Vagina (tissue), 2 donors: Measurements from ENCODE around the gene HORMAD2. TPM values are rescaled to one million over a fixed set of nuclear protein-coding genes. Genes with fewer than 3 reads are reported as not detected.

Source experiments
- DNase-seq, 2 donors: peaks; one replicate each; pipeline ENCODE4 v3.0.0-alpha.2; 2017; ENCODE audit errors: extremely low spot score in 2 of 2
- H3K27ac ChIP-seq: fragments of 200-600 bp; sonication (generic); one replicate; pipeline ENCODE4 v1.5.1; 2019
- H3K27me3 ChIP-seq: fragments of 200-600 bp; sonication (generic); one replicate; pipeline ENCODE4 v1.5.1; 2019
- H3K36me3 ChIP-seq, 2 donors: fragments of 200-600 bp; sonication (generic); one replicate each; pipeline ENCODE4 v1.5.1; 2017 to 2019
- H3K4me1 ChIP-seq: fragments of 200-600 bp; sonication (generic); one replicate; pipeline ENCODE4 v1.5.1; 2019
- H3K4me3 ChIP-seq, 2 donors: fragments of 200-600 bp; sonication (generic); 1 replicate in 1 of 2; 2 replicates in 1 of 2; pipeline ENCODE4 v1.5.1; 2016 to 2019
- H3K9me3 ChIP-seq: fragments of 200-600 bp; sonication (generic); one replicate; pipeline ENCODE4 v1.5.1; 2019
- CTCF ChIP-seq, 3 experiments: fragments of 450-650 bp in 2 of 3; fragments of 200-600 bp in 1 of 3; sonication (generic) in 1 of 3; IDR thresholded peaks; one replicate each; pipeline ENCODE4 v1.5.1; 2017 to 2019; ENCODE audit warnings: antibody characterized with exemption in 3 of 3, mild to moderate bottlenecking in 2 of 3, moderate library complexity in 2 of 3
- POLR2A ChIP-seq, 2 donors: fragments of 450-650 bp; IDR thresholded peaks; one replicate each; pipeline ENCODE4 v1.6.1; 2017; ENCODE audit warnings: antibody characterized with exemption in 2 of 2, mild to moderate bottlenecking in 2 of 2, moderate library complexity in 2 of 2
- POLR2AphosphoS5 ChIP-seq, 2 donors: sonication (generic); formaldehyde crosslinking; IDR thresholded peaks; one replicate each; pipeline ENCODE4 v1.9.0; 2017; ENCODE audit warnings: antibody characterized with exemption in 2 of 2, mild to moderate bottlenecking in 2 of 2, low read depth in 1 of 2; ENCODE audit not compliant: insufficient read depth in 1 of 2
- intact Hi-C: fragments of 100-400 bp; cut with DNase I; formaldehyde crosslinking; loops from one replicate; pipeline ENCODE4 v1.15.1; 2023
- total RNA-seq: library from RNA; depleted of rRNA; stranded (reverse); fragments of >200 nt; gene quantifications from one replicate; pipeline ENCODE4 v1.2.3, GENCODE V29; 2016

The HORMAD2 gene
- total RNA-seq, 1 donor from 2014 or later = not detected

DNA sequence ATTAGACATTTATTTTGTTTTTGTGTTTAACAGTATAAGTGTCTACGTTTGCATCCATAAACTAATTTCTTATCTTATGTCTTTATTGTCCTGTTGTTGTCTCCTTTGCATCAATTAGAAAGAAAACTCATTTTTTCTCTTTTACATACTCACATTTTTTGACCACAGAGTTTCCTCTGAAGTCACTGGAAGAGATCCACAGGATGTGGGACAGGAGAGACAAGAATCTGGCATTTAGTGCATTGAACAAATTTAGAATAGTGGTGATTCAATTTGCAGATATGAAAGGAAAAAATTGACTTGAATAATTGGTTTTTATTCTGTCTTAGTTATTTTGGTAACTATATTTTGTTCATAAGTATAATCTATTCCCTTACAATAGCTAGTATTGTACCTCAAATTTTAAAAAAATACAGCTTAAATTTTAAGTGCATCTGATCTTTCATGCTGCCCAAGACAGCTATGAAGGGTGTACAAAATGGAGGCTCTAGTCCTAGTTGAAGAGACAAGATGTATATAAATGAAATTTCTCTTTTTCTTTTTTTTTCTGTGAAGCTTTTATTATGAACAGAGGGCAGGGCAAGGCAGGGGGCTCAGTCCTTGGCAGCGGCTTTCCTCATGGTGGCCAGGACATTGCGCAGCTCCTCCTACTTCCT, 24.4 kb downstream of the HORMAD2 start:
- intact Hi-C loops = loop anchor here (10.0 kb wide), 1 partner anchor 270 kb away; no protein-coding TSS in a partner anchor
- H3K4me1 ChIP-seq = no peaks in the 10 kb centered on the region
- TF ChIP-seq POLR2A (IDR thresholded peaks at IDR 0.05) = no peak
- no peak for TF ChIP-seq CTCF (IDR thresholded peaks at IDR 0.05)
- TF ChIP-seq POLR2AphosphoS5 (IDR thresholded peaks at IDR 0.05; ENCODE audit: insufficient read depth in 1 of 2, low read depth in 1 of 2) = no peak
- no peak for DNase-seq
- no peaks in the 10 kb centered on the region for H3K9me3 ChIP-seq
- no peak overlapping the region for H3K27ac ChIP-seq
- H3K36me3 ChIP-seq = no peaks in the 10 kb centered on the region
- H3K4me3 ChIP-seq = no peak overlapping the region
- no peaks in the 10 kb centered on the region for H3K27me3 ChIP-seq

GRCh38 chr22:30105483-30105882, 25.2 kb downstream of the HORMAD2 start:
- TF ChIP-seq POLR2AphosphoS5 (IDR thresholded peaks at IDR 0.05; ENCODE audit: insufficient read depth in 1 of 2, low read depth in 1 of 2) (no peak), POLR2A (IDR thresholded peaks at IDR 0.05) (no peak), CTCF (IDR thresholded peaks at IDR 0.05) (no peak)
- no peaks in the 10 kb centered on the region for H3K36me3 ChIP-seq
- no peaks in the 10 kb centered on the region for H3K27me3 ChIP-seq
- no peaks in the 10 kb centered on the region for H3K9me3 ChIP-seq
- intact Hi-C loops = loop anchor here (10.0 kb wide), 1 partner anchor 269 kb away; no protein-coding TSS in a partner anchor
- H3K4me3 ChIP-seq = no peak overlapping the region
- no peaks in the 10 kb centered on the region for H3K4me1 ChIP-seq
- no peak overlapping the region for H3K27ac ChIP-seq
- DNase-seq = no peak

GRCh38 chr22:30113494-30113893, 33.2 kb downstream of the HORMAD2 start:
- Histone ChIP-seq H3K27ac (no peak overlapping the region), H3K9me3 (no peaks in the 10 kb centered on the region), H3K27me3 (no peaks in the 10 kb centered on the region), H3K4me1 (no peaks in the 10 kb centered on the region), H3K36me3 (no peaks in the 10 kb centered on the region), H3K4me3 (no peak overlapping the region)
- no peak for DNase-seq
- intact Hi-C loops = loop anchor here (5.0 kb wide), 1 partner anchor 149 kb away; no protein-coding TSS in a partner anchor
- no peak for TF ChIP-seq POLR2A (IDR thresholded peaks at IDR 0.05)
- TF ChIP-seq CTCF (IDR thresholded peaks at IDR 0.05) = no peak
- TF ChIP-seq POLR2AphosphoS5 (IDR thresholded peaks at IDR 0.05; ENCODE audit: insufficient read depth in 1 of 2, low read depth in 1 of 2) = no peak

- H3K9me3 ChIP-seq = no peaks in the 10 kb centered on the region
- intact Hi-C loops = loop anchor here (5.0 kb wide), 1 partner anchor 148 kb away; no protein-coding TSS in a partner anchor
- no peak overlapping the region for H3K4me3 ChIP-seq
- H3K4me1 ChIP-seq = no peaks in the 10 kb centered on the region
- no peaks in the 10 kb centered on the region for H3K36me3 ChIP-seq
- no peak for TF ChIP-seq CTCF (IDR thresholded peaks at IDR 0.05)
- no peak for TF ChIP-seq POLR2AphosphoS5 (IDR thresholded peaks at IDR 0.05; ENCODE audit: insufficient read depth in 1 of 2, low read depth in 1 of 2)
- no peak overlapping the region for H3K27ac ChIP-seq
- no peaks in the 10 kb centered on the region for H3K27me3 ChIP-seq
- DNase-seq = no peak
Measured at GRCh38 chr22:30114361-30114760, 34.1 kb downstream of the HORMAD2 start.

DNA sequence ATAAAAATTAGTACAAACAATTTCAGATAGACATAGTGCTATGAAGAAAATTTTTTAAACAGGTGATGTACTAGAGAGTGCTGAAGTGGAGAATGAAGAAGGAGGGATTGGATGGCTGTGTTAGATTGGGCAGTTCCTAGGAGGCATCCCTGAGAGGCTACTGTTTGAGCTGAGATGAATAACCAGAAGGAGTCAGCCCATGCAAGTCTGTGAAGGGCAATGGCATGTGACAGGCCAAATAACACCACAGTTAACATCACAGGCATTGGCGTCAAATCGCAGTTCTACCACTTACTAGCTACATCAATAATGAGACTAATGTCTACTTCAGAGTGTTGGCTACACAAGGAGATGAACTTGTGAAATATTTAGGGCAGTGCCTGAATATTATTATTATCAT, 35.4 kb downstream of the HORMAD2 start:
- intact Hi-C loops = no loop called here
- H3K9me3 ChIP-seq = no peaks in the 10 kb centered on the region
- H3K4me3 ChIP-seq = no peak overlapping the region
- H3K4me1 ChIP-seq = no peaks in the 10 kb centered on the region
- no peaks in the 10 kb centered on the region for H3K36me3 ChIP-seq
- no peak for DNase-seq
- H3K27me3 ChIP-seq = no peaks in the 10 kb centered on the region
- TF ChIP-seq POLR2AphosphoS5 (IDR thresholded peaks at IDR 0.05; ENCODE audit: insufficient read depth in 1 of 2, low read depth in 1 of 2) (no peak), POLR2A (IDR thresholded peaks at IDR 0.05) (no peak), CTCF (IDR thresholded peaks at IDR 0.05) (no peak)
- no peak overlapping the region for H3K27ac ChIP-seq
